H9 (cell line): ENCODE results near the gene FAM210A. TPM values are rescaled to one million over a fixed set of nuclear protein-coding genes. Genes with fewer than 3 reads are reported as not detected.

Experiments used
- DNase-seq: peaks from one replicate; pipeline ENCODE4 v3.0.0-alpha.2; 2017
- H2AFZ ChIP-seq: one replicate; pipeline ENCODE4 v1.6.1; 2013; ENCODE audit warnings: mild to moderate bottlenecking, low read length, control low read depth, moderate library complexity
- H2AK5ac ChIP-seq: 2 replicates; pipeline ENCODE4 v1.6.1; 2013; ENCODE audit warnings: low read length, control low read depth, mixed read lengths; ENCODE audit not compliant: insufficient read length
- H2BK120ac ChIP-seq: one replicate; pipeline ENCODE4 v1.6.1; 2013; ENCODE audit warnings: low read depth, mild to moderate bottlenecking, low read length, control low read depth, inconsistent platforms; ENCODE audit not compliant: poor library complexity, severe bottlenecking
- H2BK12ac ChIP-seq: 2 replicates; pipeline ENCODE4 v1.6.1; 2013; ENCODE audit warnings: low read length, control low read depth, mixed read lengths, low read depth; ENCODE audit not compliant: insufficient read length
- H2BK15ac ChIP-seq: 2 replicates; pipeline ENCODE4 v1.6.1; 2013; ENCODE audit warnings: low read depth, low read length, control low read depth
- H2BK20ac ChIP-seq: one replicate; pipeline ENCODE4 v1.6.1; 2013; ENCODE audit warnings: low read depth, mild to moderate bottlenecking, low read length, control low read depth, inconsistent platforms; ENCODE audit not compliant: poor library complexity, severe bottlenecking
- H2BK5ac ChIP-seq: 2 replicates; pipeline ENCODE4 v1.6.1; 2013; ENCODE audit warnings: low read length, control low read depth, mixed read lengths; ENCODE audit not compliant: insufficient read length
- H3K14ac ChIP-seq: 2 replicates; pipeline ENCODE4 v1.6.1; 2013; ENCODE audit warnings: low read length, control low read depth; ENCODE audit not compliant: insufficient read depth
- H3K18ac ChIP-seq: 2 replicates; pipeline ENCODE4 v1.6.1; 2013; ENCODE audit warnings: low read depth, mild to moderate bottlenecking, mixed read lengths, low read length, control low read depth; ENCODE audit not compliant: insufficient read length
- H3K23ac ChIP-seq: 2 replicates; pipeline ENCODE4 v1.6.1; 2013; ENCODE audit warnings: low read length, control low read depth, mixed read lengths, low read depth; ENCODE audit not compliant: insufficient read length
- H3K23me2 ChIP-seq: 2 replicates; pipeline ENCODE4 v1.6.1; 2013; ENCODE audit warnings: low read depth, mild to moderate bottlenecking, mixed read lengths, low read length, control low read depth; ENCODE audit not compliant: insufficient read length, poor library complexity, severe bottlenecking
- H3K27ac ChIP-seq: 2 replicates; pipeline ENCODE4 v1.5.1; 2013; ENCODE audit warnings: low read length, control low read depth, mixed read lengths, low read depth; ENCODE audit not compliant: insufficient read length
- H3K27me3 ChIP-seq: 2 replicates; pipeline ENCODE4 v1.6.1; 2013; ENCODE audit warnings: low read length, control low read depth, inconsistent platforms; ENCODE audit not compliant: insufficient read depth
- H3K4ac ChIP-seq: 2 replicates; pipeline ENCODE4 v1.6.1; 2013; ENCODE audit warnings: low read depth, mild to moderate bottlenecking, control low read depth, inconsistent platforms, low read length, moderate library complexity
- H3K4me1 ChIP-seq: 2 replicates; pipeline ENCODE4 v1.6.1; 2013; ENCODE audit warnings: low read length, control low read depth, inconsistent platforms; ENCODE audit not compliant: insufficient read depth
- H3K4me2 ChIP-seq: 2 replicates; pipeline ENCODE4 v1.6.1; 2013; ENCODE audit warnings: low read length, control low read depth, mixed read lengths; ENCODE audit not compliant: insufficient read length, insufficient read depth
- H3K56ac ChIP-seq: 2 replicates; pipeline ENCODE4 v1.6.1; 2013; ENCODE audit warnings: low read depth, mild to moderate bottlenecking, mixed read lengths, low read length, control low read depth; ENCODE audit not compliant: insufficient read length
- H3K79me1 ChIP-seq: 2 replicates; pipeline ENCODE4 v1.6.1; 2013; ENCODE audit warnings: low read depth, mild to moderate bottlenecking, moderate library complexity, low read length, control low read depth, inconsistent platforms; ENCODE audit not compliant: insufficient read depth, poor library complexity, severe bottlenecking
- H3K79me2 ChIP-seq: 2 replicates; pipeline ENCODE4 v1.6.1; 2013; ENCODE audit warnings: low read length, control low read depth, inconsistent platforms; ENCODE audit not compliant: insufficient read depth
- H3K9ac ChIP-seq: 2 replicates; pipeline ENCODE4 v1.6.1; 2013; ENCODE audit warnings: low read length, control low read depth, mixed read lengths; ENCODE audit not compliant: insufficient read length; ENCODE audit errors: extremely low read depth
- H3K9me3 ChIP-seq: one replicate; pipeline ENCODE4 v1.6.1; 2013; ENCODE audit warnings: low read depth, low read length, inconsistent platforms; ENCODE audit not compliant: control insufficient read depth
- H3T11ph ChIP-seq: one replicate; pipeline ENCODE4 v1.6.1; 2013; ENCODE audit warnings: mild to moderate bottlenecking, low read length, control low read depth, inconsistent platforms
- H4K20me1 ChIP-seq: one replicate; pipeline ENCODE4 v1.6.1; 2013; ENCODE audit not compliant: control insufficient read depth, insufficient read length, insufficient read depth
- H4K5ac ChIP-seq: 2 replicates; pipeline ENCODE4 v1.6.1; 2013; ENCODE audit warnings: low read depth, mild to moderate bottlenecking, mixed read lengths, low read length, control low read depth; ENCODE audit not compliant: insufficient read length
- H4K8ac ChIP-seq: replicated peaks from 2 replicates; pipeline ENCODE4 v1.6.1; 2013; ENCODE audit warnings: low read length, control low read depth, mixed read lengths, low read depth; ENCODE audit not compliant: insufficient read length
- H4K91ac ChIP-seq: 2 replicates; pipeline ENCODE4 v1.6.1; 2013; ENCODE audit warnings: low read depth, mild to moderate bottlenecking, moderate library complexity, mixed read lengths, low read length, control low read depth; ENCODE audit not compliant: insufficient read length
- H3K27ac Mint-ChIP-seq, 3 experiments: 2 replicates in 2 of 3; 3 replicates in 1 of 3; pipeline ENCODE4 v1.8.0; 2020 to 2021; ENCODE audit warnings: mixed read lengths in 3 of 3, mild to moderate bottlenecking in 1 of 3, moderate library complexity in 1 of 3
- H3K27me3 Mint-ChIP-seq: 2 replicates; pipeline ENCODE4 v1.8.0; 2021; ENCODE audit warnings: low read depth, mild to moderate bottlenecking, moderate library complexity, mixed read lengths
- H3K36me3 Mint-ChIP-seq, 3 experiments: 2 replicates in 2 of 3; 3 replicates in 1 of 3; pipeline ENCODE4 v1.8.0; 2020 to 2021; ENCODE audit warnings: low read depth in 3 of 3, mixed read lengths in 3 of 3; ENCODE audit not compliant: insufficient read depth in 1 of 3
- H3K4me1 Mint-ChIP-seq, 2 experiments: 2 replicates each; pipeline ENCODE4 v1.8.0; 2020; ENCODE audit warnings: mixed read lengths in 2 of 2
- H3K4me3 Mint-ChIP-seq, 2 experiments: 2 replicates in 1 of 2; 3 replicates in 1 of 2; pipeline ENCODE4 v1.8.0; 2020 to 2021; ENCODE audit warnings: mild to moderate bottlenecking in 2 of 2, mixed read lengths in 2 of 2, moderate library complexity in 1 of 2
- H3K9me3 Mint-ChIP-seq, 2 experiments: 2 replicates in 1 of 2; 3 replicates in 1 of 2; pipeline ENCODE4 v1.8.0; 2020; ENCODE audit warnings: mild to moderate bottlenecking in 2 of 2, mixed read lengths in 2 of 2, moderate library complexity in 1 of 2
- CTCF ChIP-seq: fragments of 200-600 bp; sonication (generic); conservative IDR thresholded peaks from 3 replicates; pipeline ENCODE4 v1.8.0; 2021; ENCODE audit warnings: antibody characterized with exemption, mild to moderate bottlenecking
- WGBS: extraction: QIAGEN DNeasy Blood & Tissue Kit; methylation state at CpG from one replicate; pipeline ENCODE4 v1.1.7; 2013; ENCODE audit warnings: missing lambda C conversion rate, low lambda C conversion rate, mixed read lengths; ENCODE audit not compliant: insufficient read length; ENCODE audit errors: extremely low coverage; 5-methylcytosine and 5-hydroxymethylcytosine counted together
- total RNA-seq: library from RNA; stranded (reverse); gene quantifications from 2 replicates; pipeline ENCODE4 v1.2.1, GENCODE V29; 2021

FAM210A gene
- total RNA-seq, 1 experiment from 2014 or later, result 22.5 TPM

GRCh38 chr18:13725566-13726231 lies 659 bp downstream of the FAM210A start:
- no CpG with 5 or more reads among the region's 35 CpGs for WGBS
- H3K27me3 ChIP-seq, result no peaks in the 10 kb centered on the region
- no peak overlapping the region for H3T11ph ChIP-seq
- peak overlapping the region; percentile 61 for H3K4me2 ChIP-seq
- no peak overlapping the region for H3K18ac ChIP-seq
- peaks cover 2% of the 10 kb centered on the region for H3K79me1 ChIP-seq
- no peaks in the 10 kb centered on the region for H4K20me1 ChIP-seq
- Mint-ChIP-seq H3K27ac (peak overlapping the region; percentile 6 to 62 (median 46); a peak in 2 of 7 replicates), H3K36me3 (peaks cover 0 to 5% (median 4%) of the 10 kb centered on the region in 3 experiments; a peak in 3 of 7 replicates), H3K4me3 (peak overlapping the region; percentile 96 to 97), H3K27me3 (no peaks in the 10 kb centered on the region), H3K9me3 (no peaks in the 10 kb centered on the region), H3K4me1 (peaks cover 16 to 21% of the 10 kb centered on the region in 2 experiments)
- H3K9ac ChIP-seq, result peak overlapping the region; percentile 46
- H2AFZ ChIP-seq, result no peak overlapping the region
- H3K14ac ChIP-seq, result no peak overlapping the region; the same call in 1 of the 2 replicates
- no peak overlapping the region for H3K27ac ChIP-seq
- H3K23ac ChIP-seq, result no peak overlapping the region
- peaks cover 37% of the 10 kb centered on the region; the same call in 1 of the 2 replicates for H3K79me2 ChIP-seq
- H2BK120ac ChIP-seq, result no peak overlapping the region
- no peak overlapping the region for H2BK15ac ChIP-seq
- H2BK12ac ChIP-seq, result no peak overlapping the region
- H3K23me2 ChIP-seq, result peaks cover 6% of the 10 kb centered on the region
- no peak overlapping the region for H2BK5ac ChIP-seq
- no peak overlapping the region for H3K56ac ChIP-seq
- no peak overlapping the region for H4K5ac ChIP-seq
- no peak overlapping the region for H4K91ac ChIP-seq
- TF ChIP-seq CTCF, result no peak
- no peak overlapping the region for H4K8ac ChIP-seq
- no peak for DNase-seq
- H2AK5ac ChIP-seq, result no peak overlapping the region
- no peak overlapping the region for H3K4ac ChIP-seq
- H3K4me1 ChIP-seq, result no peaks in the 10 kb centered on the region
- H3K9me3 ChIP-seq, result no peaks in the 10 kb centered on the region
- no peak overlapping the region for H2BK20ac ChIP-seq
